Keratinocyte (primary cell): Measurements from ENCODE around the gene PPFIA3. TPM values are rescaled to one million over a fixed set of nuclear protein-coding genes. Genes with fewer than 3 reads are reported as not detected.
A peak's percentile ranks its signal among the peaks of the same experiment; 100 is the strongest.
"Not testable (repeated sequence)": the region's sequence is repeated elsewhere in the genome, so short reads cannot be mapped to it uniquely, and the experiment has no call there.

ENCODE experiments used
- DNase-seq: peaks from one replicate; pipeline ENCODE4 v3.0.0-alpha.2; 2011; ENCODE audit warnings: low read depth, missing footprints, low spot score
- FAIRE-seq: peaks from 2 replicates; lab custom pipeline; 2011; peaks lifted over from hg19 to GRCh38; lab: Jason Lieb, UNC
- H2AFZ ChIP-seq: 2 replicates; pipeline ENCODE4 v1.6.0; 2012; ENCODE audit warnings: low read length, control low read depth, inconsistent platforms; ENCODE audit not compliant: control insufficient read depth
- H3K27ac ChIP-seq: 2 replicates; pipeline ENCODE4 v1.5.1; 2011; ENCODE audit warnings: low read length; ENCODE audit not compliant: control insufficient read depth, insufficient read depth
- H3K27me3 ChIP-seq: 3 replicates; pipeline ENCODE4 v1.6.0; 2011; ENCODE audit warnings: low read length; ENCODE audit not compliant: control insufficient read depth, insufficient read depth; ENCODE audit errors: extremely low read depth
- H3K36me3 ChIP-seq, 2 experiments: 2 replicates in 1 of 2; 3 replicates in 1 of 2; pipeline ENCODE4 v1.5.1; 2011; ENCODE audit warnings: low read length in 2 of 2, mild to moderate bottlenecking in 1 of 2; ENCODE audit not compliant: control insufficient read depth in 2 of 2, insufficient read depth in 2 of 2; ENCODE audit errors: extremely low read depth in 1 of 2
- H3K4me1 ChIP-seq: 3 replicates; pipeline ENCODE4 v1.5.1; 2011; ENCODE audit warnings: low read length; ENCODE audit not compliant: control insufficient read depth, insufficient read depth; ENCODE audit errors: extremely low read depth
- H3K4me2 ChIP-seq: 3 replicates; pipeline ENCODE4 v1.6.0; 2011; ENCODE audit warnings: low read depth, low read length; ENCODE audit not compliant: control insufficient read depth, insufficient read depth; ENCODE audit errors: extremely low read depth
- H3K4me3 ChIP-seq, 3 experiments: fragments of 200-600 bp in 1 of 3; sonication (generic) in 1 of 3; 2 replicates in 2 of 3; 3 replicates in 1 of 3; pipeline ENCODE4 v1.5.1; 2011 to 2016; ENCODE audit warnings: low read length in 3 of 3, mild to moderate bottlenecking in 3 of 3, control low read depth in 2 of 3, inconsistent platforms in 1 of 3, low read depth in 1 of 3, mixed read lengths in 1 of 3, mixed run types in 1 of 3, moderate library complexity in 1 of 3; ENCODE audit not compliant: control insufficient read depth in 2 of 3, insufficient read depth in 2 of 3; ENCODE audit errors: extremely low read depth in 1 of 3
- H3K79me2 ChIP-seq: 2 replicates; pipeline ENCODE4 v1.6.0; 2012; ENCODE audit warnings: low read length; ENCODE audit not compliant: control insufficient read depth, insufficient read depth
- H3K9ac ChIP-seq: 3 replicates; pipeline ENCODE4 v1.6.0; 2011; ENCODE audit warnings: low read length; ENCODE audit not compliant: control insufficient read depth, insufficient read depth; ENCODE audit errors: extremely low read depth
- H3K9me1 ChIP-seq: 3 replicates; pipeline ENCODE4 v1.6.0; 2011; ENCODE audit warnings: low read length; ENCODE audit not compliant: control insufficient read depth, insufficient read depth; ENCODE audit errors: extremely low read depth
- H3K9me3 ChIP-seq: 2 replicates; pipeline ENCODE4 v1.5.1; 2012; ENCODE audit warnings: low read depth, low read length; ENCODE audit not compliant: control insufficient read depth
- H4K20me1 ChIP-seq: 3 replicates; pipeline ENCODE4 v1.6.0; 2011; ENCODE audit warnings: low read length; ENCODE audit not compliant: control insufficient read depth, insufficient read depth; ENCODE audit errors: extremely low read depth
- EZH2 ChIP-seq: IDR thresholded peaks from one replicate; pipeline ENCODE4 v1.6.1; 2012; ENCODE audit warnings: inconsistent platforms, mild to moderate bottlenecking, low read length, moderate library complexity
- dilution Hi-C: fragments of 300-500 bp; cut with MboI; formaldehyde crosslinking; loops from one replicate; pipeline ENCODE4 v1.7.0; 2020; ENCODE audit warnings: low sequenced_read_pairs; ENCODE audit not compliant: extremely low pct_ligation_motif_present
- polyA plus RNA-seq, 5 experiments: library from polyadenylated mRNA; depleted of rRNA in 3 of 5; stranded (reverse) in 3 of 5; stranded (forward) in 1 of 5; unstranded in 1 of 5; fragments of >200 nt; gene quantifications; 1 replicate in 1 of 5; 2 replicates in 3 of 5; 3 replicates in 1 of 5; pipeline versions ENCODE4 v1.2.1 to v1.2.3, GENCODE V29; 2011 to 2012; ENCODE audit warnings: missing spikeins in 2 of 5, low read depth in 1 of 5, low replicate concordance in 1 of 5
- TF ChIP-seq, protein P1 (sequence below), 3 experiments: IDR thresholded peaks in 1 of 3; conservative IDR thresholded peaks in 1 of 3; optimal IDR thresholded peaks in 1 of 3; 2 replicates in 2 of 3; 3 replicates in 1 of 3; pipeline versions ENCODE3 to v1.5.1; 2011; ENCODE audit warnings: low read length in 3 of 3, mild to moderate bottlenecking in 3 of 3, moderate library complexity in 2 of 3, control low read depth in 1 of 3, inconsistent platforms in 1 of 3; ENCODE audit not compliant: insufficient read depth in 2 of 3; ENCODE audit errors: extremely low read depth in 1 of 3

PPFIA3 gene
- polyA plus RNA-seq, 1 donor (not counting 4 experiments of a cell fraction or from before 2014, with no cell fraction given), result 3.0 TPM

DNA sequence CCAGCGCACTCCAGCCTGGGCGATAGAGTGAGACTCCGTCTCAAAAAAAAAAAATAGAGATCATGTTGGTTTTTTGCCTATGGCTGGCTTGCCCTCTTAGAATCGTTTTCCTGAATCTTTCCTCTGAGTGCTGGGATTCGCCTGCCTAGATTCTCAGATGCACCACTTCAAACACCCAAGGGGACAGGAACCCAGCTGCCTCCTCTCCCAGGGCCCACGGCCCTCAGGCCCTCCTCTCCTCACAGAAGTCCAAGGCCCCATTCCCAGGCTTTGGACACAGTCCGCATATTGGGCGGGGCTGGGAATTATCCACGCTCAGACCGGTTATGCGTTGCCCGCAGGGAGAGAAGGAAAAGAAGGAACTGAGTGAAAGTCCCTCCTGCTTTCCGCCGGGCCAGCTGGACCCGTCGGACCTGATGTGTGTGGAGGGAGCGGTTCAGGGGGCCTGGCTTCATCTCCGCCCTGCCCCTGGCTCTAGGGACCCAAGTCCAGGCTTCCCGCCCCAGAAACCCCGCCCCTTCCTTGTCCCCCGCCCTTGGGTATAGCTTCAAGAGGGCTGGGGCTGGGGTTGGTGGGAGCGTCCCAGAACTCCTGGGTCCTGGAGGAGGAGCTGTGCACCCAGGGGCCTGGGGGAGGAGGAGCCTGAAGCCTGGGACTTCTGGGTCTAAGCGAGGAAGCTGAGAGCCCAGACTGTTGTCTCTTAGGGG, 5.8 kb downstream of the PPFIA3 start:
- H2AFZ ChIP-seq, result peak overlapping the region; percentile 49
- dilution Hi-C loops, result no loop called here
- H3K9ac ChIP-seq, result peak overlapping the region; percentile 47
- H3K36me3 ChIP-seq, result no peaks in the 10 kb centered on the region
- H3K4me2 ChIP-seq, result peak overlapping the region; percentile 56
- no peaks in the 10 kb centered on the region for H3K27me3 ChIP-seq
- H3K4me3 ChIP-seq, result no peak overlapping the region
- no peak for TF ChIP-seq EZH2
- TF ChIP-seq, protein P1, sequence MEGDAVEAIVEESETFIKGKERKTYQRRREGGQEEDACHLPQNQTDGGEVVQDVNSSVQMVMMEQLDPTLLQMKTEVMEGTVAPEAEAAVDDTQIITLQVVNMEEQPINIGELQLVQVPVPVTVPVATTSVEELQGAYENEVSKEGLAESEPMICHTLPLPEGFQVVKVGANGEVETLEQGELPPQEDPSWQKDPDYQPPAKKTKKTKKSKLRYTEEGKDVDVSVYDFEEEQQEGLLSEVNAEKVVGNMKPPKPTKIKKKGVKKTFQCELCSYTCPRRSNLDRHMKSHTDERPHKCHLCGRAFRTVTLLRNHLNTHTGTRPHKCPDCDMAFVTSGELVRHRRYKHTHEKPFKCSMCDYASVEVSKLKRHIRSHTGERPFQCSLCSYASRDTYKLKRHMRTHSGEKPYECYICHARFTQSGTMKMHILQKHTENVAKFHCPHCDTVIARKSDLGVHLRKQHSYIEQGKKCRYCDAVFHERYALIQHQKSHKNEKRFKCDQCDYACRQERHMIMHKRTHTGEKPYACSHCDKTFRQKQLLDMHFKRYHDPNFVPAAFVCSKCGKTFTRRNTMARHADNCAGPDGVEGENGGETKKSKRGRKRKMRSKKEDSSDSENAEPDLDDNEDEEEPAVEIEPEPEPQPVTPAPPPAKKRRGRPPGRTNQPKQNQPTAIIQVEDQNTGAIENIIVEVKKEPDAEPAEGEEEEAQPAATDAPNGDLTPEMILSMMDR (optimal IDR thresholded peaks at IDR 0.05 in 1 of 3, IDR thresholded peaks at IDR 0.05 in 1 of 3, conservative IDR thresholded peaks at IDR 0.05 in 1 of 3; ENCODE audit: extremely low read depth in 1 of 3, insufficient read depth in 2 of 3, low read length in 3 of 3), result no peak
- no peak for DNase-seq
- no peak overlapping the region for H3K27ac ChIP-seq
- no peaks in the 10 kb centered on the region for H3K9me3 ChIP-seq
- no peaks in the 10 kb centered on the region for H4K20me1 ChIP-seq
- H3K79me2 ChIP-seq, result no peaks in the 10 kb centered on the region
- peaks cover 8% of the 10 kb centered on the region for H3K4me1 ChIP-seq
- FAIRE-seq, result no peak
- no peaks in the 10 kb centered on the region for H3K9me1 ChIP-seq

DNA sequence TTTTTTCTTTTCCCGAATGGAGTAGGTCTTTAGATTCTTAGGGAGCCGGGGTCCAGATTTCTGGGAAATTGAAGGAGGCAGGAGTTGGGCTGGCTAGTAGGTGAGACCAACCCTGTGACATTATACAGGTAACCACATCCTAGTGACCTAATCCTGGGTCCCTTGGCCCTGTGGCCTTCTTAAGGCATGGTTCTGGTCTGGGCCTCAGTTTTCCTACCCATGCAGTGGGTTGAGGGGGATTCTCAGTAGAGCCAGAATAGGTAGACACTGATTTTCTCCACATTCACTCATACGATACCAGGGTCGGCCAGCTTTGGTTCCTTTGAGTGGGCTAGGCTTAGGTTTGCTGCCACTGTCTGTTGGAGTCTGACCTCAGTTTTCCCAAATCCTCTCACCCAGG, 7.2 kb downstream of the PPFIA3 start:
- no peak overlapping the region for H2AFZ ChIP-seq
- FAIRE-seq, result no peak
- no peaks in the 10 kb centered on the region for H4K20me1 ChIP-seq
- DNase-seq, result no peak
- dilution Hi-C loops, result no loop called here
- H3K27me3 ChIP-seq, result no peaks in the 10 kb centered on the region
- H3K27ac ChIP-seq, result no peak overlapping the region
- no peak overlapping the region for H3K9ac ChIP-seq
- no peak for TF ChIP-seq EZH2
- TF ChIP-seq, protein P1 (optimal IDR thresholded peaks at IDR 0.05 in 1 of 3, IDR thresholded peaks at IDR 0.05 in 1 of 3, conservative IDR thresholded peaks at IDR 0.05 in 1 of 3; ENCODE audit: extremely low read depth in 1 of 3, insufficient read depth in 2 of 3, low read length in 3 of 3), result no peak
- H3K4me1 ChIP-seq, result peaks cover 4% of the 10 kb centered on the region
- no peaks in the 10 kb centered on the region for H3K79me2 ChIP-seq
- no peaks in the 10 kb centered on the region for H3K36me3 ChIP-seq
- no peak overlapping the region for H3K4me2 ChIP-seq
- no peaks in the 10 kb centered on the region for H3K9me1 ChIP-seq
- H3K4me3 ChIP-seq, result no peak overlapping the region
- no peaks in the 10 kb centered on the region for H3K9me3 ChIP-seq

DNA sequence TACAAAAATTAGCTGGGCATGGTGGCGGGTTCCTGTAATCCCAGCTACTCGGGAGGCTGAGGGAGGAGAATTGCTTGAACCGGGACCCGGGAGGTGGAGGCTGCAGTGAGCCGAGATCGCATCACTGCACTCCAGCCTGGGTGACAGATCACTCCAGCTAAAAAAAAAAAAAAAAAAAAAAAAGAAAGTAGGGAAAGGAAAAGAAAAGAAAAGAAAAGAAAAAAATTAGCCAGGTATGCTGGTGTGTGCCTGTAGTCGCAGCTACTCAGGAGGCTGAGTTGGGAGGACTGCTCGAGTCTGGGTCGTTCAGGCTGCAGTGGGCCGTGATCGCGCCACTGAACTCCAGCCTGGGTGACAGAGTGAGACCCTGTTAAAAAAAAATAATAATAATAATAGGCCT, 7.9 kb downstream of the PPFIA3 start:
- H3K4me1 ChIP-seq, H3K36me3 ChIP-seq, H2AFZ ChIP-seq, H3K4me2 ChIP-seq, dilution Hi-C loops, H3K27me3 ChIP-seq, H4K20me1 ChIP-seq, DNase-seq, FAIRE-seq, H3K9ac ChIP-seq, H3K79me2 ChIP-seq, H3K9me3 ChIP-seq, H3K27ac ChIP-seq, H3K9me1 ChIP-seq, H3K4me3 ChIP-seq: not testable (repeated sequence)
